HG03520 (cell line): Measurements from ENCODE around the gene TRIP4.
A peak's percentile ranks its signal among the peaks of the same experiment; 100 is the strongest.
"Not testable (repeated sequence)": the region's sequence is repeated elsewhere in the genome, so short reads cannot be mapped to it uniquely, and the experiment has no call there.

Source experiments
- ATAC-seq: cut with Tn5 transposase; IDR thresholded peaks from one replicate; pipeline ENCODE4 v1.9.1; 2021; ENCODE audit warnings: mild to moderate bottlenecking, moderate library complexity; ENCODE audit not compliant: unreplicated experiment

TRIP4 gene

GRCh38 chr15:64380130-64380870 is 7.3 kb upstream of the TRIP4 start:
- ATAC-seq, result not testable (repeated sequence)

- peak; percentile 95 for ATAC-seq
Measured at GRCh38 chr15:64381000-64381751, 6.5 kb upstream of the TRIP4 start, which contains the start of gene PCLAF. Gene PCLAF, minus strand, starts transcription at chr15:64381441. Its CDS starts 70 bp downstream, at chr15:64381371.

GRCh38 chr15:64383760-64384159 is 3.9 kb upstream of the TRIP4 start:
- ATAC-seq, result no peak

- no peak for ATAC-seq
Measured at GRCh38 chr15:64386291-64386690, 1.3 kb upstream of the TRIP4 start.

- no peak for ATAC-seq
Measured at GRCh38 chr15:64389036-64389435, 1.4 kb downstream of the TRIP4 start.

GRCh38 chr15:64392471-64392870 is 4.8 kb downstream of the TRIP4 start:
- not testable (repeated sequence) for ATAC-seq

- ATAC-seq, result no peak
Measured at GRCh38 chr15:64396789-64397188, 9.2 kb downstream of the TRIP4 start.

- ATAC-seq, result no peak
Measured at GRCh38 chr15:64398575-64398974, 10.9 kb downstream of the TRIP4 start.

GRCh38 chr15:64400583-64400982 is 12.9 kb downstream of the TRIP4 start:
- ATAC-seq, result no peak

GRCh38 chr15:64412216-64412615 is 24.6 kb downstream of the TRIP4 start:
- no peak for ATAC-seq

GRCh38 chr15:64422697-64423096 is 35.1 kb downstream of the TRIP4 start:
- no peak for ATAC-seq

- ATAC-seq, result no peak
Measured at GRCh38 chr15:64423970-64424369, 36.3 kb downstream of the TRIP4 start.

- ATAC-seq, result no peak
Measured at GRCh38 chr15:64425221-64425620, 37.6 kb downstream of the TRIP4 start.

GRCh38 chr15:64426845-64427465 is 39.3 kb downstream of the TRIP4 start:
- no peak for ATAC-seq

- ATAC-seq, result no peak
Measured at GRCh38 chr15:64429448-64429847, 41.8 kb downstream of the TRIP4 start.

- no peak for ATAC-seq
Measured at GRCh38 chr15:64430000-64430735, 42.5 kb downstream of the TRIP4 start.

- no peak for ATAC-seq
Measured at GRCh38 chr15:64437982-64438381, 50.3 kb downstream of the TRIP4 start.

GRCh38 chr15:64438653-64439447 is 51.2 kb downstream of the TRIP4 start:
- ATAC-seq, result no peak

GRCh38 chr15:64441852-64442251 is 54.2 kb downstream of the TRIP4 start:
- ATAC-seq, result no peak

- ATAC-seq, result no peak
Measured at GRCh38 chr15:64443016-64443415, 55.4 kb downstream of the TRIP4 start.
